OCI-LY7 (cell line): ENCODE data around the gene MMP2.

Experiments used
- CTCF ChIP-seq: fragments of 200-600 bp; sonication (generic); conservative IDR thresholded peaks from 2 replicates; pipeline ENCODE4 v1.5.1; 2014; ENCODE audit warnings: mild to moderate bottlenecking, antibody characterized with exemption, low read length, moderate library complexity, mixed read lengths
- EZH2phosphoT487 ChIP-seq: fragments of 200-600 bp; sonication (generic); IDR thresholded peaks from 2 replicates; pipeline ENCODE4 v1.6.1; 2018; ENCODE audit warnings: low read depth, borderline replicate concordance, mild to moderate bottlenecking, mixed run types, antibody characterized with exemption, low read length, moderate library complexity, mixed read lengths

GRCh38 chr16:55433030-55433429, 46.0 kb upstream of the MMP2 start:
- TF ChIP-seq CTCF (no peak), EZH2phosphoT487 (no peak)
